ACHN (cell line): ENCODE results near the gene ANKRD39.
"Not testable (repeated sequence)": the region's sequence is repeated elsewhere in the genome, so short reads cannot be mapped to it uniquely, and the experiment has no call there.

Experiments
- DNase-seq: peaks from one replicate; pipeline ENCODE4 v3.0.0-alpha.2; 2015
- in situ Hi-C: cut with HindIII; loops from 2 replicates; pipeline ENCODE4 v1.10.0; 2017; ENCODE audit warnings: low sequenced_read_pairs, low pct_ligation_motif_present, low pct_unique_long_range_greater_than_20kb

ANKRD39 gene

GRCh38 chr2:96863575-96864342, 5.9 kb upstream of the ANKRD39 start:
- DNase-seq, result no peak
- in situ Hi-C loops, result no loop called here

- in situ Hi-C loops, DNase-seq: not testable (repeated sequence)
Measured at GRCh38 chr2:96863056-96863455, 5.2 kb upstream of the ANKRD39 start.

- no peak for DNase-seq
- in situ Hi-C loops, result no loop called here
Measured at GRCh38 chr2:96861074-96861473, 3.3 kb upstream of the ANKRD39 start.

GRCh38 chr2:96860065-96861029, 2.5 kb upstream of the ANKRD39 start:
- no peak for DNase-seq
- in situ Hi-C loops, result no loop called here

- in situ Hi-C loops, result no loop called here
- no peak for DNase-seq
Measured at GRCh38 chr2:96859681-96860064, 1.9 kb upstream of the ANKRD39 start.

GRCh38 chr2:96859099-96859649, 1.4 kb upstream of the ANKRD39 start:
- in situ Hi-C loops, result no loop called here
- no peak for DNase-seq

- in situ Hi-C loops, result no loop called here
- peak; percentile 32 for DNase-seq
Measured at GRCh38 chr2:96856776-96857666, 795 bp downstream of the ANKRD39 start.

- in situ Hi-C loops, result no loop called here
- DNase-seq, result no peak
Measured at GRCh38 chr2:96853321-96853720, 4.5 kb downstream of the ANKRD39 start.

- DNase-seq, result no peak
- in situ Hi-C loops, result no loop called here
Measured at GRCh38 chr2:96852667-96853066, 5.1 kb downstream of the ANKRD39 start.

- in situ Hi-C loops, result no loop called here
- no peak for DNase-seq
Measured at GRCh38 chr2:96848264-96848663, 9.6 kb downstream of the ANKRD39 start.

- in situ Hi-C loops, result no loop called here
- no peak for DNase-seq
Measured at GRCh38 chr2:96847586-96847985, 10.2 kb downstream of the ANKRD39 start.

- in situ Hi-C loops, result no loop called here
- no peak for DNase-seq
Measured at GRCh38 chr2:96846825-96847224, 11.0 kb downstream of the ANKRD39 start.

GRCh38 chr2:96844405-96844808, 13.4 kb downstream of the ANKRD39 start:
- in situ Hi-C loops, result no loop called here
- no peak for DNase-seq

- no peak for DNase-seq
- in situ Hi-C loops, result no loop called here
Measured at GRCh38 chr2:96843538-96844268, 14.1 kb downstream of the ANKRD39 start, which contains the start of gene ANKRD23. Gene ANKRD23 (minus strand): TSS chr2:96844021. CDS start chr2:96843992, 29 bp downstream.

- in situ Hi-C loops, result no loop called here
- DNase-seq, result no peak
Measured at GRCh38 chr2:96842600-96842999, 15.2 kb downstream of the ANKRD39 start.

GRCh38 chr2:96841701-96842495, 15.9 kb downstream of the ANKRD39 start:
- in situ Hi-C loops, result no loop called here
- DNase-seq, result no peak
